GM12878 (cell line): Measurements from ENCODE around the gene ELL. TPM values are rescaled to one million over a fixed set of nuclear protein-coding genes. Genes with fewer than 3 reads are reported as not detected.

Experiments used
- ASH2L ChIP-seq: fragments of 300-600, 200-600 bp; sonication (generic); IDR thresholded peaks from 2 replicates; pipeline ENCODE4 v1.6.1; 2017; ENCODE audit warnings: low read depth, mild to moderate bottlenecking, borderline replicate concordance
- CBX5 ChIP-seq: sonication (generic); IDR thresholded peaks from 2 replicates; pipeline ENCODE4 v1.6.1; 2016; ENCODE audit warnings: low read depth, moderate library complexity, mild to moderate bottlenecking, inconsistent platforms
- CREM ChIP-seq: IDR thresholded peaks from 2 replicates; pipeline ENCODE4 v1.6.1; 2014; ENCODE audit warnings: antibody characterized with exemption, low read depth
- E2F4 ChIP-seq: IDR thresholded peaks from 2 replicates; pipeline ENCODE4 v1.6.1; 2012; ENCODE audit warnings: low read depth, low read length, improper control_type of control experiment
- FOXK2 ChIP-seq: fragments of 450-650 bp; IDR thresholded peaks from 2 replicates; pipeline ENCODE4 v1.6.1; 2017; ENCODE audit warnings: mild to moderate bottlenecking, moderate library complexity
- KAT2A ChIP-seq: conservative IDR thresholded peaks from 2 replicates; pipeline ENCODE4 v1.6.1; 2011; ENCODE audit warnings: low read depth, low read length; ENCODE audit not compliant: control insufficient read depth
- LARP7 ChIP-seq: fragments of 450-650 bp; IDR thresholded peaks from 2 replicates; pipeline ENCODE4 v1.6.1; 2017; ENCODE audit warnings: mild to moderate bottlenecking
- MTA3 ChIP-seq: IDR thresholded peaks from 2 replicates; pipeline ENCODE4 v1.6.1; 2012; ENCODE audit warnings: low read length, inconsistent platforms, borderline replicate concordance
- MYB ChIP-seq: fragments of 150-350 bp; IDR thresholded peaks from 2 replicates; pipeline ENCODE4 v1.6.1; 2014; ENCODE audit warnings: mild to moderate bottlenecking, low read depth, low read length, borderline replicate concordance
- NFYA ChIP-seq: IDR thresholded peaks from 2 replicates; pipeline ENCODE4 v1.6.1; 2011; ENCODE audit warnings: low read depth, mild to moderate bottlenecking, low read length, improper control_type of control experiment, borderline replicate concordance
- NRF1 ChIP-seq: conservative IDR thresholded peaks from 2 replicates; pipeline ENCODE4 v1.6.1; 2011; ENCODE audit warnings: mild to moderate bottlenecking, low read depth, low read length, improper control_type of control experiment
- PBX3 ChIP-seq: IDR thresholded peaks from 2 replicates; pipeline ENCODE4 v1.6.1; 2011; ENCODE audit warnings: mild to moderate bottlenecking, low read depth, low read length, moderate library complexity; ENCODE audit not compliant: insufficient replicate concordance
- SMARCA5 ChIP-seq: fragments of 450-650 bp; IDR thresholded peaks from 2 replicates; pipeline ENCODE4 v1.6.1; 2017; ENCODE audit warnings: mild to moderate bottlenecking
- SMC3 ChIP-seq: IDR thresholded peaks from 2 replicates; pipeline ENCODE4 v1.6.1; 2011; ENCODE audit warnings: low read length, improper control_type of control experiment, borderline replicate concordance
- SUPT20H ChIP-seq: IDR thresholded peaks from 2 replicates; pipeline ENCODE4 v1.6.1; 2011; ENCODE audit warnings: low read depth, mild to moderate bottlenecking, low read length, moderate library complexity, borderline replicate concordance; ENCODE audit not compliant: control insufficient read depth
- TCF3 ChIP-seq: IDR thresholded peaks from 2 replicates; pipeline ENCODE4 v1.6.1; 2012; ENCODE audit warnings: low read depth, mild to moderate bottlenecking, low read length, borderline replicate concordance; ENCODE audit not compliant: insufficient read depth
- TCF7 ChIP-seq: IDR thresholded peaks from 2 replicates; pipeline ENCODE4 v1.6.1; 2014; ENCODE audit warnings: antibody characterized with exemption, borderline replicate concordance
- USF1 ChIP-seq: IDR thresholded peaks from 2 replicates; pipeline ENCODE4 v1.6.1; 2011; ENCODE audit warnings: borderline replicate concordance, low read depth, mild to moderate bottlenecking, moderate library complexity, mixed read lengths, low read length; ENCODE audit not compliant: insufficient read depth; ENCODE audit errors: extremely low read length
- polyA plus RNA-seq, 11 experiments: library from polyadenylated mRNA; depleted of rRNA in 4 of 11; unstranded in 6 of 11; stranded (reverse) in 5 of 11; fragments of >200 nt; fragmentation: Nextera tagmentation in 4 of 11; fragmentation: Illumina TruSeq in 1 of 11; extraction: Ambion mirVana in 4 of 11; extraction: Trizol in 1 of 11; gene quantifications; 1 replicate in 1 of 11; 2 replicates in 10 of 11; pipeline versions ENCODE4 v1.2.1 to v1.2.3, GENCODE V29; 2011 to 2016; ENCODE audit warnings: inconsistent platforms in 2 of 11, missing spikeins in 2 of 11, low read depth in 1 of 11
- total RNA-seq, 4 experiments: library from RNA; depleted of rRNA in 3 of 4; stranded (reverse); fragments of >200 nt in 3 of 4; fragmentation: Illumina TruSeq in 1 of 4; extraction: Trizol in 1 of 4; gene quantifications; 2 replicates each; pipeline versions ENCODE4 v1.2.1 to v1.2.3, GENCODE V29; 2013 to 2021
- TF ChIP-seq, protein P1 (sequence below): fragments of 450-650 bp; IDR thresholded peaks from 2 replicates; pipeline ENCODE4 v1.6.1; 2014; ENCODE audit warnings: mild to moderate bottlenecking
- TF ChIP-seq, protein P2 (sequence below): fragments of 450-650 bp; IDR thresholded peaks from 2 replicates; pipeline ENCODE4 v1.6.1; 2017; ENCODE audit warnings: mild to moderate bottlenecking, moderate library complexity

ELL gene
- total and polyA plus RNA-seq, 10 of the 15 experiments (the other 5 are each of a cell fraction or from before 2014, with no cell fraction given): 0.91 to 25.0 (median 9.1) TPM

GRCh38 chr19:18478545-18479311 is 43.1 kb downstream of the ELL start (continued):
- TF ChIP-seq MTA3: no peak
- TF ChIP-seq CREM: peak; percentile 39; the same call in 1 of the 2 replicates
- TF ChIP-seq SMARCA5: no peak; the same call in 1 of the 2 replicates
- TF ChIP-seq, protein P1, sequence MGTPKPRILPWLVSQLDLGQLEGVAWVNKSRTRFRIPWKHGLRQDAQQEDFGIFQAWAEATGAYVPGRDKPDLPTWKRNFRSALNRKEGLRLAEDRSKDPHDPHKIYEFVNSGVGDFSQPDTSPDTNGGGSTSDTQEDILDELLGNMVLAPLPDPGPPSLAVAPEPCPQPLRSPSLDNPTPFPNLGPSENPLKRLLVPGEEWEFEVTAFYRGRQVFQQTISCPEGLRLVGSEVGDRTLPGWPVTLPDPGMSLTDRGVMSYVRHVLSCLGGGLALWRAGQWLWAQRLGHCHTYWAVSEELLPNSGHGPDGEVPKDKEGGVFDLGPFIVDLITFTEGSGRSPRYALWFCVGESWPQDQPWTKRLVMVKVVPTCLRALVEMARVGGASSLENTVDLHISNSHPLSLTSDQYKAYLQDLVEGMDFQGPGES: no peak
- TF ChIP-seq ASH2L: no peak
- TF ChIP-seq NFYA: no peak
- no peak for TF ChIP-seq E2F4
- no peak for TF ChIP-seq SMC3
- no peak for TF ChIP-seq USF1
- no peak for TF ChIP-seq SUPT20H
- TF ChIP-seq, protein P2, sequence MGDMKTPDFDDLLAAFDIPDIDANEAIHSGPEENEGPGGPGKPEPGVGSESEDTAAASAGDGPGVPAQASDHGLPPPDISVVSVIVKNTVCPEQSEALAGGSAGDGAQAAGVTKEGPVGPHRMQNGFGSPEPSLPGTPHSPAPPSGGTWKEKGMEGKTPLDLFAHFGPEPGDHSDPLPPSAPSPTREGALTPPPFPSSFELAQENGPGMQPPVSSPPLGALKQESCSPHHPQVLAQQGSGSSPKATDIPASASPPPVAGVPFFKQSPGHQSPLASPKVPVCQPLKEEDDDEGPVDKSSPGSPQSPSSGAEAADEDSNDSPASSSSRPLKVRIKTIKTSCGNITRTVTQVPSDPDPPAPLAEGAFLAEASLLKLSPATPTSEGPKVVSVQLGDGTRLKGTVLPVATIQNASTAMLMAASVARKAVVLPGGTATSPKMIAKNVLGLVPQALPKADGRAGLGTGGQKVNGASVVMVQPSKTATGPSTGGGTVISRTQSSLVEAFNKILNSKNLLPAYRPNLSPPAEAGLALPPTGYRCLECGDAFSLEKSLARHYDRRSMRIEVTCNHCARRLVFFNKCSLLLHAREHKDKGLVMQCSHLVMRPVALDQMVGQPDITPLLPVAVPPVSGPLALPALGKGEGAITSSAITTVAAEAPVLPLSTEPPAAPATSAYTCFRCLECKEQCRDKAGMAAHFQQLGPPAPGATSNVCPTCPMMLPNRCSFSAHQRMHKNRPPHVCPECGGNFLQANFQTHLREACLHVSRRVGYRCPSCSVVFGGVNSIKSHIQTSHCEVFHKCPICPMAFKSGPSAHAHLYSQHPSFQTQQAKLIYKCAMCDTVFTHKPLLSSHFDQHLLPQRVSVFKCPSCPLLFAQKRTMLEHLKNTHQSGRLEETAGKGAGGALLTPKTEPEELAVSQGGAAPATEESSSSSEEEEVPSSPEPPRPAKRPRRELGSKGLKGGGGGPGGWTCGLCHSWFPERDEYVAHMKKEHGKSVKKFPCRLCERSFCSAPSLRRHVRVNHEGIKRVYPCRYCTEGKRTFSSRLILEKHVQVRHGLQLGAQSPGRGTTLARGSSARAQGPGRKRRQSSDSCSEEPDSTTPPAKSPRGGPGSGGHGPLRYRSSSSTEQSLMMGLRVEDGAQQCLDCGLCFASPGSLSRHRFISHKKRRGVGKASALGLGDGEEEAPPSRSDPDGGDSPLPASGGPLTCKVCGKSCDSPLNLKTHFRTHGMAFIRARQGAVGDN: peak; percentile 74
- TF ChIP-seq FOXK2: no peak
- TF ChIP-seq LARP7: no peak
- no peak for TF ChIP-seq TCF7
- peak; percentile 21; the same call in 1 of the 2 replicates for TF ChIP-seq TCF3
- TF ChIP-seq MYB: no peak
- TF ChIP-seq CBX5: no peak
- no peak for TF ChIP-seq NRF1
- no peak for TF ChIP-seq PBX3
- TF ChIP-seq KAT2A: no peak
